Calu3 (cell line): ENCODE measurements around the gene GNA15. TPM values are rescaled to one million over a fixed set of nuclear protein-coding genes. Genes with fewer than 3 reads are reported as not detected.

ENCODE experiments used
- BruUV-seq: library from RNA; stranded (reverse); fragments of 400-500 nt; replicated peaks from 2 replicates; lab custom pipeline; 2021; lab: Mats Ljungman, UMichigan
- CTCF ChIA-PET: fragments of 300-600 bp; sonication (Branson Sonifier 250); formaldehyde crosslinking; loops from one replicate; lab custom pipeline; 2022; ENCODE audit warnings: antibody characterized with exemption; lab: Charles Lee
- DNase-seq: peaks from one replicate; pipeline ENCODE4 v3.0.0; 2022
- H3K27ac Mint-ChIP-seq: one replicate; pipeline ENCODE4 v1.8.0; 2022; ENCODE audit warnings: mixed read lengths; ENCODE audit not compliant: unreplicated experiment
- H3K27me3 Mint-ChIP-seq: one replicate; pipeline ENCODE4 v1.8.0; 2022; ENCODE audit warnings: mixed read lengths; ENCODE audit not compliant: unreplicated experiment
- H3K36me3 Mint-ChIP-seq: one replicate; pipeline ENCODE4 v1.8.0; 2022; ENCODE audit warnings: mild to moderate bottlenecking, moderate library complexity, mixed read lengths; ENCODE audit not compliant: insufficient read depth, unreplicated experiment
- H3K4me1 Mint-ChIP-seq: one replicate; pipeline ENCODE4 v1.8.0; 2022; ENCODE audit warnings: mild to moderate bottlenecking, low read depth, mixed read lengths; ENCODE audit not compliant: unreplicated experiment
- H3K4me3 Mint-ChIP-seq: one replicate; pipeline ENCODE4 v1.8.0; 2022; ENCODE audit warnings: mild to moderate bottlenecking, low read depth, moderate library complexity, mixed read lengths; ENCODE audit not compliant: unreplicated experiment
- H3K9me3 Mint-ChIP-seq: one replicate; pipeline ENCODE4 v1.8.0; 2022; ENCODE audit warnings: low read depth, mixed read lengths; ENCODE audit not compliant: unreplicated experiment
- intact Hi-C: fragments of 100-400 bp; cut with micrococcal nuclease; formaldehyde crosslinking; loops from one replicate; pipeline ENCODE4 v1.10.0; 2022; ENCODE audit not compliant: unreplicated experiment
- total RNA-seq: library from RNA; stranded (reverse); gene quantifications from 2 replicates; pipeline ENCODE4 v1.2.3, GENCODE V29; 2022
- TF ChIP-seq, protein P1 (sequence below): fragments of 200-600 bp; IDR thresholded peaks from one replicate; pipeline ENCODE4 v1.8.0; 2022; ENCODE audit warnings: antibody characterized with exemption; ENCODE audit not compliant: unreplicated experiment

The GNA15 gene
- total RNA-seq, 1 experiment from 2014 or later, result 6.5 TPM

DNA sequence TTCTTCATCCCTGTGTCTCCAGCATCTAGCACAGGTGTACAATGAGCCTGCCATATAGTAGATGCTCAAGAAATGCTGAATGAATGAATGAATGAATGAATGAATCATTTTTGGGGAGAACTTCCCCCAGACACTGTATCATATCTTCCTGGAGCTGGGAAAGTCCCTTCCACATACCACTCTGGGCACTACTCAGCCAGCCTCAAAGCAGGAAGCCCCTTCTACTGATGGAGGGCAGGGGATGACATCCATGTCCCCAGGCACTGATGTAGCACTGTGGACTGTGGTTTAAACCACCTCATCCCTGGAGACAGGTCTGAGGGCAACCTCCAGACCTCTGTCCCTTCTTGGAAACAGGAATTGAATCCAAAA, 4.8 kb downstream of the GNA15 start:
- CTCF ChIA-PET, result interaction anchor here (2.4 kb wide), 1 partner anchor 11 kb away, joined by 8 read pairs; no protein-coding TSS in a partner anchor
- DNase-seq, result no peak
- H3K27me3 Mint-ChIP-seq, result no peaks in the 10 kb centered on the region
- H3K36me3 Mint-ChIP-seq, result no peaks in the 10 kb centered on the region
- H3K9me3 Mint-ChIP-seq, result no peaks in the 10 kb centered on the region
- no peak overlapping the region for H3K27ac Mint-ChIP-seq
- intact Hi-C loops, result no loop called here
- H3K4me1 Mint-ChIP-seq, result peaks cover 10% of the 10 kb centered on the region
- no TSS peak for BruUV-seq
- no peak overlapping the region for H3K4me3 Mint-ChIP-seq
- TF ChIP-seq, protein P1, sequence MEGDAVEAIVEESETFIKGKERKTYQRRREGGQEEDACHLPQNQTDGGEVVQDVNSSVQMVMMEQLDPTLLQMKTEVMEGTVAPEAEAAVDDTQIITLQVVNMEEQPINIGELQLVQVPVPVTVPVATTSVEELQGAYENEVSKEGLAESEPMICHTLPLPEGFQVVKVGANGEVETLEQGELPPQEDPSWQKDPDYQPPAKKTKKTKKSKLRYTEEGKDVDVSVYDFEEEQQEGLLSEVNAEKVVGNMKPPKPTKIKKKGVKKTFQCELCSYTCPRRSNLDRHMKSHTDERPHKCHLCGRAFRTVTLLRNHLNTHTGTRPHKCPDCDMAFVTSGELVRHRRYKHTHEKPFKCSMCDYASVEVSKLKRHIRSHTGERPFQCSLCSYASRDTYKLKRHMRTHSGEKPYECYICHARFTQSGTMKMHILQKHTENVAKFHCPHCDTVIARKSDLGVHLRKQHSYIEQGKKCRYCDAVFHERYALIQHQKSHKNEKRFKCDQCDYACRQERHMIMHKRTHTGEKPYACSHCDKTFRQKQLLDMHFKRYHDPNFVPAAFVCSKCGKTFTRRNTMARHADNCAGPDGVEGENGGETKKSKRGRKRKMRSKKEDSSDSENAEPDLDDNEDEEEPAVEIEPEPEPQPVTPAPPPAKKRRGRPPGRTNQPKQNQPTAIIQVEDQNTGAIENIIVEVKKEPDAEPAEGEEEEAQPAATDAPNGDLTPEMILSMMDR, result no peak

DNA sequence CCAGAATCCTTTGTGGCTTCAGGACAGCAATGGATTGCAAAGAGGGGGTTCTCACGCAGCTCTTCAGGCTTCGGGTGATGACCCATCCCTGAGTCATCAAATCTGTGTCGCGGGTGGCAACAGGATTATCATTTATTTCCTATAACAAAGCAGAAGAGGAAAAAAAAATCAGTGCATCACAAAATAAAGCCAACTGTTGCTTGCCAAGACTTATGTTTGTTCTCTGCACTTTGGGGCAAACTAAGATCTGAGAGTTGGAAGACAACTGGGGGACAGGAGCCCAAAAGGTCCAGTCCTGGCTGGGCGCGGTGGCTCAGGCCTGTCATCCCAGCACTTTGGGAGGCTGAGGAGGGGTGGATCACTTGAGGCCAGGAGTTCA, 6.4 kb downstream of the GNA15 start:
- Mint-ChIP-seq H3K36me3 (no peaks in the 10 kb centered on the region), H3K27ac (no peak overlapping the region), H3K27me3 (no peaks in the 10 kb centered on the region), H3K4me3 (no peak overlapping the region), H3K9me3 (no peaks in the 10 kb centered on the region), H3K4me1 (peaks cover 10% of the 10 kb centered on the region)
- DNase-seq, result no peak
- intact Hi-C loops, result no loop called here
- CTCF ChIA-PET, result interaction anchor here (1.0 kb wide), 1 partner anchor 63 kb away, joined by 4 read pairs; no protein-coding TSS in a partner anchor
- TF ChIP-seq, protein P1, result no peak
- no TSS peak for BruUV-seq

DNA sequence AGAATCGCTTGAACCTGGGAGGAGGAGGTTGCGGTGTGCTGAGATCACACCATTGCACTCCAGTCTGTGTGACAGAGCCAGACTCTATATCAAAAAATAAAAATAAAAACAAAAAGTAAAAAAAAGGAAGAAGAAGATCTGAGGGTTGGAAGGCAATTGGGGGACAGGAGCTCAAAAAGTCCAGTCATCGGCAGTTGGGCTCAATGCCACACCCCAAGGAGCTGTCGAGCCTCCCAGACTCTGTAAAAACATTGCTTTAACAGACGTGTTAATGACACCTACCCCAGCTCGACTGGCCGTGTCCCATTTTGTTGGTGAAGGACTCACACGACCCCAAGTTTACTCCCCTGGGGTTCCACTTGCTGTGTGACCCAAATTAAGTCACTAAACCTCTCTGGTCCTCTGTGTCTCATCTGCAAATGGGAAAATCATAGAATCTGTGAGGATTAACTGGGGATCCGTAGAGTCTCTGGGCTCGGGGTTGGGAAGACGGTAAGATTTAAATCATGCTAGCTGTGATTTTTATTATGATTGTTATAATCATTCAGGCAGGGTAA, 7.0 kb downstream of the GNA15 start:
- BruUV-seq, result no TSS peak
- no peak for DNase-seq
- no peak overlapping the region for H3K27ac Mint-ChIP-seq
- no peaks in the 10 kb centered on the region for H3K36me3 Mint-ChIP-seq
- H3K4me1 Mint-ChIP-seq, result peaks cover 10% of the 10 kb centered on the region
- TF ChIP-seq, protein P1, result no peak
- CTCF ChIA-PET, result interaction anchor here (1.0 kb wide), 1 partner anchor 63 kb away, joined by 4 read pairs; no protein-coding TSS in a partner anchor
- no peak overlapping the region for H3K4me3 Mint-ChIP-seq
- no peaks in the 10 kb centered on the region for H3K27me3 Mint-ChIP-seq
- no peaks in the 10 kb centered on the region for H3K9me3 Mint-ChIP-seq
- intact Hi-C loops, result no loop called here

DNA sequence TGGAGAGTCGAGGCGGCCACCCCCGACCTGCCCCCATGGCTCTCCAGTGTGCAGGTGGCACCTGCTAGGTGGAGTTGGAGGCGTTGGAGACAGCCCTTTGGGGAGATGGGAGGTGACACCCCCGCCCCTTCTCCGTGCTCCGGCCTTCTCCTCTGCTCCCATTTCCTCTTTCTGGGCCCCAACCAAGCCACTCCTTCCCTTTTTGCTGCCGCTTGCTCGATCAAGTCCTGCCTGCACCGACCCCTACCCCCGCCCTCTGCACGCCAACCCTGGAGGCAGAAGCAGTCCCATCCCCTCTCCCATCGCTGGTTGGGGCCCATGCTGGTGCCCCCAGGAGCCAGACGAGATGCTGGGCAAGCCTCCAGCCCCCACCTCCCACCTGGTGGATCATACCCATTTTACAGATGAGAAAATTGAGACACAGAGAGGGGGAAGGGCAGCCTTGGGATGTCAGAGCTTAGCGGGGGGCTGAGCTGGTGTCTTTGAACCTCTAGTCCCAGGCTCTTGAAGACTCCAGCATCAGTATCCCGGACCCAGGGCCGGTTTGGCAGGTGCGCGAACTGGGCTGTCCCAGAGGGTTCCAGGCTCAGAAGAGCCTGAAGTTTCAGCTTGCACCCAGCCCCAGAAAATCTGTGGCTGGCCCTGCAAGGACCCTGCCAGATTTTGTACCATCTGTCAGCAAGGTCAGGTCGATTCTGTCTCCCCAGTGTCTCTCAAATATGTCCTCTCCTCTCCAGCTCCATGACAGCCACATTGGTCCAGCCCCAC, 10.3 kb downstream of the GNA15 start:
- H3K27me3 Mint-ChIP-seq, result no peaks in the 10 kb centered on the region
- no peak for DNase-seq
- H3K4me3 Mint-ChIP-seq, result no peak overlapping the region
- TF ChIP-seq, protein P1, result no peak
- CTCF ChIA-PET, result no interaction called here
- no peaks in the 10 kb centered on the region for H3K4me1 Mint-ChIP-seq
- intact Hi-C loops, result no loop called here
- no peaks in the 10 kb centered on the region for H3K9me3 Mint-ChIP-seq
- no peaks in the 10 kb centered on the region for H3K36me3 Mint-ChIP-seq
- no peak overlapping the region for H3K27ac Mint-ChIP-seq
- no TSS peak for BruUV-seq
